ENCODE measurements around the gene ADCK1.

- TF ChIP-seq, protein P1, sequence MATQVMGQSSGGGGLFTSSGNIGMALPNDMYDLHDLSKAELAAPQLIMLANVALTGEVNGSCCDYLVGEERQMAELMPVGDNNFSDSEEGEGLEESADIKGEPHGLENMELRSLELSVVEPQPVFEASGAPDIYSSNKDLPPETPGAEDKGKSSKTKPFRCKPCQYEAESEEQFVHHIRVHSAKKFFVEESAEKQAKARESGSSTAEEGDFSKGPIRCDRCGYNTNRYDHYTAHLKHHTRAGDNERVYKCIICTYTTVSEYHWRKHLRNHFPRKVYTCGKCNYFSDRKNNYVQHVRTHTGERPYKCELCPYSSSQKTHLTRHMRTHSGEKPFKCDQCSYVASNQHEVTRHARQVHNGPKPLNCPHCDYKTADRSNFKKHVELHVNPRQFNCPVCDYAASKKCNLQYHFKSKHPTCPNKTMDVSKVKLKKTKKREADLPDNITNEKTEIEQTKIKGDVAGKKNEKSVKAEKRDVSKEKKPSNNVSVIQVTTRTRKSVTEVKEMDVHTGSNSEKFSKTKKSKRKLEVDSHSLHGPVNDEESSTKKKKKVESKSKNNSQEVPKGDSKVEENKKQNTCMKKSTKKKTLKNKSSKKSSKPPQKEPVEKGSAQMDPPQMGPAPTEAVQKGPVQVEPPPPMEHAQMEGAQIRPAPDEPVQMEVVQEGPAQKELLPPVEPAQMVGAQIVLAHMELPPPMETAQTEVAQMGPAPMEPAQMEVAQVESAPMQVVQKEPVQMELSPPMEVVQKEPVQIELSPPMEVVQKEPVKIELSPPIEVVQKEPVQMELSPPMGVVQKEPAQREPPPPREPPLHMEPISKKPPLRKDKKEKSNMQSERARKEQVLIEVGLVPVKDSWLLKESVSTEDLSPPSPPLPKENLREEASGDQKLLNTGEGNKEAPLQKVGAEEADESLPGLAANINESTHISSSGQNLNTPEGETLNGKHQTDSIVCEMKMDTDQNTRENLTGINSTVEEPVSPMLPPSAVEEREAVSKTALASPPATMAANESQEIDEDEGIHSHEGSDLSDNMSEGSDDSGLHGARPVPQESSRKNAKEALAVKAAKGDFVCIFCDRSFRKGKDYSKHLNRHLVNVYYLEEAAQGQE (IDR thresholded peaks at IDR 0.05; ENCODE audit: insufficient read depth in 1 of 2, low read depth in 2 of 2, low read length in 1 of 2), result no peak
- no peak for TF ChIP-seq POLR2AphosphoS5 (IDR thresholded peaks at IDR 0.05; ENCODE audit: low read depth, low read length)
- no peak for TF ChIP-seq CTCF (IDR thresholded peaks at IDR 0.05)
- TF ChIP-seq SIN3A (IDR thresholded peaks at IDR 0.05; ENCODE audit: borderline replicate concordance, insufficient read depth, low read depth, low read length), result no peak
Observed at GRCh38 chr14:77837926-77838325, 38.0 kb downstream of the ADCK1 start.
